Hepatocyte (in vitro differentiated cells): ENCODE measurements around the gene APEH. TPM values are rescaled to one million over a fixed set of nuclear protein-coding genes. Genes with fewer than 3 reads are reported as not detected.

Experiments
- DNase-seq: peaks from one replicate; pipeline ENCODE4 v3.0.0-alpha.2; 2016; ENCODE audit warnings: low spot score
- H2AFZ ChIP-seq: fragments of 200-600 bp; sonication (generic); 2 replicates; pipeline ENCODE4 v1.6.0; 2016; ENCODE audit warnings: antibody characterized with exemption, mild to moderate bottlenecking
- H3K27ac ChIP-seq: fragments of 200-600 bp; sonication (generic); 2 replicates; pipeline ENCODE4 v1.5.1; 2016; ENCODE audit warnings: mild to moderate bottlenecking
- H3K27me3 ChIP-seq: fragments of 200-600 bp; sonication (generic); 2 replicates; pipeline ENCODE4 v1.6.1; 2016
- H3K36me3 ChIP-seq: fragments of 200-600 bp; sonication (generic); replicated peaks from 2 replicates; pipeline ENCODE4 v1.5.1; 2016; ENCODE audit warnings: low read depth; ENCODE audit not compliant: insufficient read depth
- H3K4me1 ChIP-seq: fragments of 200-600 bp; sonication (generic); 2 replicates; pipeline ENCODE4 v1.5.1; 2016; ENCODE audit warnings: mild to moderate bottlenecking, moderate library complexity; ENCODE audit not compliant: insufficient read depth
- H3K4me2 ChIP-seq: fragments of 200-600 bp; sonication (generic); 2 replicates; pipeline ENCODE4 v1.6.0; 2016
- H3K4me3 ChIP-seq: fragments of 200-600 bp; sonication (generic); 2 replicates; pipeline ENCODE4 v1.5.1; 2016; ENCODE audit warnings: mild to moderate bottlenecking
- H3K79me2 ChIP-seq: fragments of 200-600 bp; sonication (generic); 2 replicates; pipeline ENCODE4 v1.6.0; 2017; ENCODE audit warnings: mild to moderate bottlenecking
- H3K9me2 ChIP-seq: fragments of 200-600 bp; sonication (generic); replicated peaks from 2 replicates; pipeline ENCODE4 v1.6.0; 2017; ENCODE audit warnings: mild to moderate bottlenecking; ENCODE audit not compliant: insufficient read depth
- H3K9me3 ChIP-seq: fragments of 200-600 bp; sonication (generic); 2 replicates; pipeline ENCODE4 v1.5.1; 2016; ENCODE audit warnings: low read depth, mild to moderate bottlenecking
- H4K20me1 ChIP-seq: fragments of 200-600 bp; sonication (generic); 2 replicates; pipeline ENCODE4 v1.6.0; 2016; ENCODE audit warnings: mild to moderate bottlenecking; ENCODE audit not compliant: insufficient read depth, poor library complexity, severe bottlenecking
- EZH2 ChIP-seq: fragments of 200-600 bp; sonication (generic); IDR thresholded peaks from 2 replicates; pipeline ENCODE4 v1.6.1; 2016; ENCODE audit warnings: antibody characterized with exemption, mild to moderate bottlenecking, borderline replicate concordance
- EZH2phosphoT487 ChIP-seq: fragments of 200-600 bp; sonication (generic); IDR thresholded peaks from one replicate; pipeline ENCODE4 v1.6.1; 2018; ENCODE audit warnings: antibody characterized with exemption, mild to moderate bottlenecking, low read depth, moderate library complexity; ENCODE audit not compliant: unreplicated experiment, severe bottlenecking
- WGBS: methylation state at CpG from one replicate; pipeline ENCODE4 v1.1.6; 2016; ENCODE audit warnings: low lambda C conversion rate; ENCODE audit errors: missing lambda C conversion rate; 5-methylcytosine and 5-hydroxymethylcytosine counted together
- polyA plus RNA-seq: library from polyadenylated mRNA; unstranded; fragments of >200 nt; fragmentation: Nextera tagmentation; extraction: Ambion mirVana; gene quantifications from 2 replicates; pipeline ENCODE4 v1.2.1, GENCODE V29; 2016
- total RNA-seq: library from RNA; depleted of rRNA; stranded (reverse); fragments of >200 nt; gene quantifications from 2 replicates; pipeline ENCODE4 v1.2.3, GENCODE V29; 2014
- TF ChIP-seq, protein P1 (sequence below): fragments of 200-600 bp; sonication (generic); IDR thresholded peaks from 2 replicates; pipeline ENCODE4 v1.5.1; 2016; ENCODE audit warnings: antibody characterized with exemption, mild to moderate bottlenecking; ENCODE audit not compliant: poor library complexity

Gene APEH
- total and polyA plus RNA-seq, 2 experiments from 2014 or later = 120 to 148 TPM

DNA sequence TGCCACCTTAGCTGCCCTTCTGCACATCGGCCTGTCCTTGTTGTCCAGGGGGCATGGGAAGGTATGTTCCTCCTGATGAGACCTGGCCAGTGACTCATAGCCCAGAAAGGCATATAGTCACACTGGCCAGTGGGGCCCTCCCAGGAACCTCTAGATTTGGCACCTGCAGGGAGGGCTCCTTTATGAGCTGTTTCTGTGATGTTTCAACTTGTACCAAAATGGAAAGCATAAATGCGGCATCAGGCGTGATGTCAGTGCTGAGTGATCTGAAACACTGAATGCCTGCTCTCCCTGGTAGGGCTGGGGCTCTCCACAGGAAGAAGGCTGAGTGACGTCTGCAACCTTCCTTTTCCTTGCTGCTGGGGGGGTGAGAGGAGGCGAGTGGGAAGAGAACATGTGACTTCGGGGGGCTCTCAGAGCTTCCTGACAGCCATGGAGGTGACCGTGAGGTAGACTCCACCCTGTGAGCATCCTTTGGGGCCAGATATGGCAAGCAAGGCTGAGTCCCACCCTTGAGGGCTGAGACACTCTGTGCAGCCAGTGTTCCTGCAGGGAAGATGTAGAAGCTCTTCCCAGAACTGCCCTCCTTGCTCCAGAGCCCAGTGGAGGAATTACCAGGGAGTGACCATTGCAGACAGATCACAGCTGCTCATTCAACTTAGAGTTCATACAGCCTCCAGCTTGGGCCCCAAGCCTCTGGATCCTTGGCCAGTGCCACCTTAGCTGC, 37.1 kb upstream of the APEH start:
- Histone ChIP-seq H3K27me3 (no peaks in the 10 kb centered on the region), H3K79me2 (no peaks in the 10 kb centered on the region), H3K27ac (no peak overlapping the region), H2AFZ (no peak overlapping the region), H3K36me3 (no peaks in the 10 kb centered on the region), H3K9me2 (no peaks in the 10 kb centered on the region), H3K9me3 (no peaks in the 10 kb centered on the region), H3K4me2 (no peak overlapping the region), H4K20me1 (no peaks in the 10 kb centered on the region), H3K4me1 (no peaks in the 10 kb centered on the region), H3K4me3 (no peak overlapping the region)
- DNase-seq = no peak
- WGBS = 91% methylated on average over 7 of the region's 7 CpGs
- TF ChIP-seq EZH2 = no peak
- TF ChIP-seq, protein P1, sequence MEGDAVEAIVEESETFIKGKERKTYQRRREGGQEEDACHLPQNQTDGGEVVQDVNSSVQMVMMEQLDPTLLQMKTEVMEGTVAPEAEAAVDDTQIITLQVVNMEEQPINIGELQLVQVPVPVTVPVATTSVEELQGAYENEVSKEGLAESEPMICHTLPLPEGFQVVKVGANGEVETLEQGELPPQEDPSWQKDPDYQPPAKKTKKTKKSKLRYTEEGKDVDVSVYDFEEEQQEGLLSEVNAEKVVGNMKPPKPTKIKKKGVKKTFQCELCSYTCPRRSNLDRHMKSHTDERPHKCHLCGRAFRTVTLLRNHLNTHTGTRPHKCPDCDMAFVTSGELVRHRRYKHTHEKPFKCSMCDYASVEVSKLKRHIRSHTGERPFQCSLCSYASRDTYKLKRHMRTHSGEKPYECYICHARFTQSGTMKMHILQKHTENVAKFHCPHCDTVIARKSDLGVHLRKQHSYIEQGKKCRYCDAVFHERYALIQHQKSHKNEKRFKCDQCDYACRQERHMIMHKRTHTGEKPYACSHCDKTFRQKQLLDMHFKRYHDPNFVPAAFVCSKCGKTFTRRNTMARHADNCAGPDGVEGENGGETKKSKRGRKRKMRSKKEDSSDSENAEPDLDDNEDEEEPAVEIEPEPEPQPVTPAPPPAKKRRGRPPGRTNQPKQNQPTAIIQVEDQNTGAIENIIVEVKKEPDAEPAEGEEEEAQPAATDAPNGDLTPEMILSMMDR = no peak
- no peak for TF ChIP-seq EZH2phosphoT487

DNA sequence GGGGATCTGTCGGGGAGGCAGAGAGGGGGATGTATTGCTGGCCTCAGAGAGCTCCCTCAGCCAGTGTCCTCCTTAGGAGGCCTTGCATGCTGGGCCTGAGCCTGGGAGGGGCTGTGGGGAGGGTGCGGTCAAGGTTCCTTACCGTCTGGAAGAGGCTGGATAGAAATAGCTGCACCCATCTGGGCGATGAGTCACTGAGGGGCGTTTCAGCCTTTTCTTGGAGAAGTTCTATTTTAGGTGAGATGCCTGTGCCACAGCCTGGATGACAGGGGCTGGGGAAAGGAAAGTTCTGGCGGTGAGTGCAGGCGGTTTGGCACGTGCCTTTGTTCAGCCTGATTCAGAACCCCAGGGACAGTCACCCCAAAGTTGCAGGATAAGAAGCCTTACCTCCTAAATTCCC, 35.7 kb upstream of the APEH start:
- no peak for TF ChIP-seq EZH2
- no peak for TF ChIP-seq EZH2phosphoT487
- TF ChIP-seq, protein P1 = no peak
- DNase-seq = peak; percentile 59
- 71% methylated on average over 8 of the region's 8 CpGs for WGBS
- Histone ChIP-seq H3K27ac (no peak overlapping the region), H4K20me1 (no peaks in the 10 kb centered on the region), H3K9me3 (no peaks in the 10 kb centered on the region), H3K4me2 (no peak overlapping the region), H3K9me2 (no peaks in the 10 kb centered on the region), H3K27me3 (no peaks in the 10 kb centered on the region), H3K79me2 (no peaks in the 10 kb centered on the region), H3K4me3 (no peak overlapping the region), H3K4me1 (no peaks in the 10 kb centered on the region), H3K36me3 (no peaks in the 10 kb centered on the region), H2AFZ (no peak overlapping the region)

DNA sequence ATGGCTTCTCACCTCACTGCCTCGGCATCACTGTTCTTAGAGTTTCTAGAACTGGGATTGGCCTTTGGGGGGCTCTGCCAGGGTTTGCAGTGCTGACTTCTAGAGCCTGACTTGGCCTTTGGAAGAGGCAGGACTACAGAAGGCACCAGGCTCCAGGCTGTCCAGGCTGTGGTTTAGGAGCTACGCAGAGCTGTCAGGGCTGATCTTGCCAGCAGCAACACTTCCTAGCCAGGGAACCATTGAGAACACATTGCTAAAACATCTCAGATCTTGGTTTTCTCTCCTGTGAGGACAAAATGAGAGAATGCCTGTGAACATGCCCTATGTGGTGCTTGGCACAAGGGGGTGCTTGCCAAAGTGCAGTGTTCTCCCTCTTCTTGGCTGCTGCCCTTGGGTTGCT, 34.6 kb upstream of the APEH start:
- H3K27me3 ChIP-seq = no peaks in the 10 kb centered on the region
- H3K9me2 ChIP-seq = no peaks in the 10 kb centered on the region
- H2AFZ ChIP-seq = no peak overlapping the region
- no peaks in the 10 kb centered on the region for H3K79me2 ChIP-seq
- H3K27ac ChIP-seq = no peak overlapping the region
- H3K4me1 ChIP-seq = no peaks in the 10 kb centered on the region
- H4K20me1 ChIP-seq = no peaks in the 10 kb centered on the region
- TF ChIP-seq EZH2phosphoT487 (no peak), EZH2 (no peak)
- TF ChIP-seq, protein P1 = no peak
- DNase-seq = no peak
- H3K4me2 ChIP-seq = no peak overlapping the region
- WGBS = 79% methylated on average over 2 of the region's 2 CpGs
- no peaks in the 10 kb centered on the region for H3K9me3 ChIP-seq
- H3K36me3 ChIP-seq = no peaks in the 10 kb centered on the region
- no peak overlapping the region for H3K4me3 ChIP-seq
